Muscle layer of duodenum (tissue), 2 donors: ENCODE data around the gene CEP85.

Experiments
- H3K27ac ChIP-seq: one replicate; pipeline ENCODE4 v1.7.0; 2013; ENCODE audit warnings: mild to moderate bottlenecking, low read length
- H3K27me3 ChIP-seq: one replicate; pipeline ENCODE4 v1.7.0; 2013; ENCODE audit warnings: low read depth, mild to moderate bottlenecking, control low read depth, low read length
- H3K36me3 ChIP-seq, 2 donors: one replicate each; pipeline ENCODE4 v1.7.0; 2013; ENCODE audit warnings: low read length in 2 of 2, control low read depth in 1 of 2, mild to moderate bottlenecking in 1 of 2; ENCODE audit not compliant: insufficient read depth in 2 of 2, control insufficient read depth in 1 of 2
- H3K4me1 ChIP-seq, 2 donors: one replicate each; pipeline ENCODE4 v1.7.0; 2013; ENCODE audit warnings: low read length in 2 of 2, mild to moderate bottlenecking in 2 of 2, control low read depth in 1 of 2, moderate library complexity in 1 of 2; ENCODE audit not compliant: insufficient read depth in 2 of 2, control insufficient read depth in 1 of 2
- H3K4me3 ChIP-seq, 2 donors: one replicate each; pipeline ENCODE4 v1.7.0; 2013; ENCODE audit warnings: low read length in 2 of 2, low read depth in 1 of 2, mild to moderate bottlenecking in 1 of 2
- H3K9me3 ChIP-seq, 2 donors: one replicate each; pipeline ENCODE4 v1.7.0; 2013; ENCODE audit warnings: low read length in 2 of 2, control low read depth in 1 of 2, mild to moderate bottlenecking in 1 of 2; ENCODE audit not compliant: control insufficient read depth in 1 of 2
- donor health status: healthy.

CEP85 gene

GRCh38 chr1:26197813-26198212, 36.2 kb upstream of the CEP85 start:
- Histone ChIP-seq H3K27ac (no peak overlapping the region), H3K9me3 (no peaks in the 10 kb centered on the region), H3K4me3 (no peak overlapping the region), H3K27me3 (no peaks in the 10 kb centered on the region), H3K36me3 (no peaks in the 10 kb centered on the region), H3K4me1 (no peaks in the 10 kb centered on the region)

GRCh38 chr1:26200413-26200812, 33.6 kb upstream of the CEP85 start:
- Histone ChIP-seq H3K27me3 (no peaks in the 10 kb centered on the region), H3K36me3 (no peaks in the 10 kb centered on the region), H3K4me1 (no peaks in the 10 kb centered on the region), H3K9me3 (no peaks in the 10 kb centered on the region), H3K4me3 (no peak overlapping the region), H3K27ac (no peak overlapping the region)

DNA sequence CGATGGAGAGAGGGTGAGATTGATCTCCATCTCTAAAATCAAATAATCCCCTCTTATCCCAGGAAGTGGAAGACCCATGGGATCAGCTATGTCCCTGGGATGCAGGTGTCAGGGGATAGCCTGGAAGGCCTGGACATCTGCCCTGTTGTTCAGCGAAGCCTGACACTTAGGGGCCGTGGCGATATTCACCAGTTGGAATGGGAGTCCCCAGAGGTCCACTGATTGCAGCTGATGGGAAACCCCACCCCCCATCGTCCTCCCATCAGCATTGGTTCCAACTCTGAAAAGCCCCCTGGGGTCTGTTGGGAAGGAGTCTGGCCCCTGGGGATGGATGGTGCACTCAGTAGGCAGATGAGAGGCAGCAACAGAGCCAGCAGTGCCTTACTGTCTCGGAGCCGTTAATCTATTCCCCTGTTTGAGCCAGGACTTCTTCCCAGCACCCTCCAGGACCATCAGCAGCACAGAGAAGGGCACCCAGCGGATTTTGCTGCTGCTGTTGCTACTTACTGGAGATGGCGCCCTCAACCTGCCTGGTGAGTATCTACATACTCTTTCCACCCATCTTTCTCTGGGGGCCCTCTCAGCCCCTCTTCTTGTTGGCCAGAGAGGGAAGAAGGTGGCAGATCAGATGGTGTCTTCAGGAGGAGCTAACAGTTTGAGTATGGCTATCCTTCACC, 30.2 kb upstream of the CEP85 start:
- H3K27me3 ChIP-seq: no peaks in the 10 kb centered on the region
- no peaks in the 10 kb centered on the region for H3K4me1 ChIP-seq
- H3K9me3 ChIP-seq: no peaks in the 10 kb centered on the region
- no peak overlapping the region for H3K4me3 ChIP-seq
- H3K36me3 ChIP-seq: no peaks in the 10 kb centered on the region
- no peak overlapping the region for H3K27ac ChIP-seq

GRCh38 chr1:26210147-26210870, 23.7 kb upstream of the CEP85 start:
- Histone ChIP-seq H3K9me3 (no peaks in the 10 kb centered on the region), H3K27ac (no peak overlapping the region), H3K4me1 (no peaks in the 10 kb centered on the region), H3K4me3 (no peak overlapping the region), H3K36me3 (no peaks in the 10 kb centered on the region), H3K27me3 (no peaks in the 10 kb centered on the region)

- H3K27ac ChIP-seq: no peak overlapping the region
- no peaks in the 10 kb centered on the region for H3K9me3 ChIP-seq
- H3K4me3 ChIP-seq: no peak overlapping the region
- H3K36me3 ChIP-seq: no peaks in the 10 kb centered on the region
- H3K4me1 ChIP-seq: no peaks in the 10 kb centered on the region
- no peaks in the 10 kb centered on the region for H3K27me3 ChIP-seq
Measured at GRCh38 chr1:26212726-26213125, 21.3 kb upstream of the CEP85 start.

DNA sequence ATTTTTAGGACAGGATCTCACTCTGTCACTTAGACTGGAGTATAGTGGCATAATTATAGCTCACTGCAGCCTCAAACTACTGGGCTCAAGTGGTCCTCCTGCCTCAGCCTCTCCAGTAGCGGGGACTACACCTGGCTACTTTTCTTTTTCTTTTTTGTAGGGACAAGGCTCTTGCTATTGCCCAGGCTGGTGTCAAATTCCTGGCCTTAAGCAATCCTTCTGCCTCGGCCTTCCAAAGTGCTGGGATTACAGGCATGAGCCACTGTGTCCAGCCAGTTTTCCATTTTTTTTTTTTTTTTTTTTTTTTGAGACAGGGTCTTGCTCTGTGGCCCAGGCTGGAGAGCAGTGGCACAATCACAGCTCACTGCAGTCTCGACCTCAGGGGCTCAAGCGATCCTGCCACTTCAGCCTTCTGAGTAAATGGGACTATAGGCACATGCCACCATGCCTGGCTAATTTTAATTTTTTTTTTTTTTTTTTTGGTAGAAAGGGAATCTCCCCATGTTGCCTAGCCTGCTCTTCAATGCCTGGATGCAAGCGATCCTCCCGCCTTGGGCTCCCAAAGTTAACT, 20.6 kb upstream of the CEP85 start:
- H3K27ac ChIP-seq: no peak overlapping the region
- no peak overlapping the region for H3K4me3 ChIP-seq
- H3K9me3 ChIP-seq: no peaks in the 10 kb centered on the region

GRCh38 chr1:26215246-26215645, 18.8 kb upstream of the CEP85 start:
- Histone ChIP-seq H3K9me3 (no peaks in the 10 kb centered on the region), H3K4me3 (no peak overlapping the region), H3K27ac (no peak overlapping the region), H3K36me3 (no peaks in the 10 kb centered on the region), H3K4me1 (no peaks in the 10 kb centered on the region), H3K27me3 (no peaks in the 10 kb centered on the region)

More for the DNA sequence above, 20.6 kb upstream of the CEP85 start:
- H3K4me1 ChIP-seq: no peaks in the 10 kb centered on the region
- no peaks in the 10 kb centered on the region for H3K36me3 ChIP-seq
- no peaks in the 10 kb centered on the region for H3K27me3 ChIP-seq

GRCh38 chr1:26218906-26219494, 15.0 kb upstream of the CEP85 start:
- H3K27ac ChIP-seq: no peak overlapping the region
- no peaks in the 10 kb centered on the region for H3K9me3 ChIP-seq

DNA sequence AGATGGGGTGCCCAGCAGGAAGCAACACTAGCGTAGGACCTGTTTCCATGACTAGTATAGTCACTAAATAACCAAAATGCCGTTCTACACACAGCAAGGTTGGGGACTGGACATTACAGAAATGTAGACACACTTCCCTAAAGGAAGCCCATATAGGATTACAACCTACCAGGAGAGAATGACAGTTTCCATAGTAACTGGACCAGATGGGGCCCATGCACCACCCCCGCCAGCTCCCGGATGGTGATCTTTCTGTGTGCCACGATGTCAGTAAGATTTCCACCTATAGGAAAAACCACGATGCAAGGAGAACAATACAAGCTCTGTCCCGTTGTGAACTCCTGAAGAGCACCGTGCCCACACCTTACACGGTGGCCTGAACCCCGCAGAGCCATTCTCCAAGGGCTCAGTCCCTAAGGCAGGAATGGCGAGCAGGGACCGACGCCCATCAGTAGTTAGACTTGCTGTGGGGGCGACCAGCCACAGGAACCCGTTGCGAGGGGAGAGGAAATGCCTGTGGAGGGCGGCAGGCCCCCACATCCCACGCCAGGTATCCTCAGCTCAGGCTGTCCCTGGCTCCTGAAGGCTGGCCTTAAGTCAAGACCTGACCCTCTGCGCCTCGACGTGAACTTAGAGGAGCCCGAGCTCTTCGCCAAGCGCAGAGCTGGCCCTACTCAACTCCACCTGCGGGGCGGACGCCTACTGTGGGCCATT, 13.6 kb upstream of the CEP85 start:
- no peak overlapping the region for H3K4me3 ChIP-seq
- H3K27ac ChIP-seq: no peak overlapping the region
- no peaks in the 10 kb centered on the region for H3K9me3 ChIP-seq
- H3K27me3 ChIP-seq: no peaks in the 10 kb centered on the region
- peaks cover 0 to 6% of the 10 kb centered on the region in 2 donors for H3K4me1 ChIP-seq
- no peaks in the 10 kb centered on the region for H3K36me3 ChIP-seq

More at GRCh38 chr1:26218906-26219494, 15.0 kb upstream of the CEP85 start:
- Histone ChIP-seq H3K4me3 (no peak overlapping the region), H3K27me3 (no peaks in the 10 kb centered on the region), H3K4me1 (no peaks in the 10 kb centered on the region), H3K36me3 (no peaks in the 10 kb centered on the region)

DNA sequence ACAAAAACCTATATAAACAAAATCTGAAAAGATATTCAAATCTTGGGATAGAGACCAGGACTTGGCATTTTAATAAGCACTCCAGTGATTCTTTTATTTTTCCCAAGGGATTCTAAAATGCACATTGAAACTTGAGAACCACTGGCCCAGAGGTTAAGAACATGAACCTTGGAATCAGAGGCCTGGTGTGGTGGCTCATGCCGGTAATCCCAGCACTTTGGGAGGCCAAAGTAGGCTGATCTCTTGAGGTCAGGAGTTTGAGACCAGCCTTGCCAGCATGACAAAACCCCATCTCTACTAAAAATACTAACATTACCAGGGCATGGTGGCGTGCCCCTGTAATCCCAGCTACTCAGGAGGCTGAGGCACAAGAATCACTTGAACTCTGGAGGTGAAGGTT, 12.9 kb upstream of the CEP85 start:
- Histone ChIP-seq H3K9me3 (no peaks in the 10 kb centered on the region), H3K27me3 (no peaks in the 10 kb centered on the region), H3K4me1 (peaks cover 3 to 12% of the 10 kb centered on the region in 2 donors), H3K27ac (no peak overlapping the region), H3K4me3 (no peak overlapping the region), H3K36me3 (no peaks in the 10 kb centered on the region)

- H3K4me1 ChIP-seq: peaks cover 3 to 12% of the 10 kb centered on the region in 2 donors
- H3K36me3 ChIP-seq: no peaks in the 10 kb centered on the region
- no peaks in the 10 kb centered on the region for H3K27me3 ChIP-seq
- no peaks in the 10 kb centered on the region for H3K9me3 ChIP-seq
- no peak overlapping the region for H3K27ac ChIP-seq
- peak overlapping the region; percentile 56 to 62 for H3K4me3 ChIP-seq
Measured at GRCh38 chr1:26224606-26225005, 9.4 kb upstream of the CEP85 start.
